Astrocyte (in vitro differentiated cells and primary cell): ENCODE data around the gene B4GALNT1.

ENCODE experiments used
- CTCF ChIP-seq: IDR thresholded peaks from 2 replicates; pipeline ENCODE4 v1.5.1; 2011; ENCODE audit warnings: low read depth, mild to moderate bottlenecking, inconsistent platforms, low read length, moderate library complexity; ENCODE audit not compliant: insufficient read depth
- EZH2 ChIP-seq: IDR thresholded peaks from 2 replicates; pipeline ENCODE4 v1.6.1; 2012; ENCODE audit warnings: mild to moderate bottlenecking, low read length, inconsistent platforms; ENCODE audit not compliant: insufficient read depth

- TF ChIP-seq CTCF (no peak), EZH2 (no peak)
These were observed 25.9 kb upstream of the B4GALNT1 start for GRCh38 chr12:57658890-57659289.
